Subcutaneous abdominal adipose tissue (tissue), 5 donors: Measurements from ENCODE around the gene MED13L.
A peak's percentile ranks its signal among the peaks of the same experiment; 100 is the strongest.

Source experiments
- H3K27ac ChIP-seq: one replicate; pipeline ENCODE4 v1.7.0; 2013; ENCODE audit warnings: low read depth, mild to moderate bottlenecking, inconsistent platforms, low read length, moderate library complexity
- H3K27me3 ChIP-seq, 5 donors: one replicate each; pipeline ENCODE4 v1.7.0; 2013; ENCODE audit warnings: low read length in 5 of 5, inconsistent platforms in 1 of 5; ENCODE audit not compliant: control insufficient read depth in 5 of 5, insufficient read depth in 4 of 5
- H3K36me3 ChIP-seq, 5 donors: one replicate each; pipeline ENCODE4 v1.7.0; 2013; ENCODE audit warnings: low read length in 5 of 5; ENCODE audit not compliant: control insufficient read depth in 5 of 5, insufficient read depth in 5 of 5
- H3K4me1 ChIP-seq, 5 donors: one replicate each; pipeline ENCODE4 v1.7.0; 2013; ENCODE audit warnings: low read length in 5 of 5, mild to moderate bottlenecking in 3 of 5, moderate library complexity in 1 of 5; ENCODE audit not compliant: control insufficient read depth in 5 of 5, insufficient read depth in 5 of 5
- H3K4me3 ChIP-seq, 5 donors: one replicate each; pipeline ENCODE4 v1.7.0; 2013; ENCODE audit warnings: low read length in 5 of 5, low read depth in 1 of 5
- H3K9ac ChIP-seq, 5 donors: one replicate each; pipeline ENCODE4 v1.7.0; 2013; ENCODE audit warnings: low read length in 5 of 5, mild to moderate bottlenecking in 4 of 5, moderate library complexity in 3 of 5
- H3K9me3 ChIP-seq, 5 donors: one replicate each; pipeline ENCODE4 v1.7.0; 2013; ENCODE audit warnings: low read length in 5 of 5; ENCODE audit not compliant: control insufficient read depth in 5 of 5
- donor health status: healthy.
- donor health status: healthy.
- donor health status: healthy.
- donor health status: healthy.
- donor health status: healthy.

MED13L gene

GRCh38 chr12:115934877-115935276, 342.6 kb downstream of the MED13L start:
- Histone ChIP-seq H3K9ac (no peak overlapping the region), H3K27ac (no peak overlapping the region), H3K36me3 (no peaks in the 10 kb centered on the region), H3K27me3 (no peaks in the 10 kb centered on the region), H3K4me1 (peaks cover 0 to 20% (median 8%) of the 10 kb centered on the region in 5 donors), H3K9me3 (peaks cover 0 to 7% (median 3%) of the 10 kb centered on the region in 5 donors), H3K4me3 (no peak overlapping the region)

DNA sequence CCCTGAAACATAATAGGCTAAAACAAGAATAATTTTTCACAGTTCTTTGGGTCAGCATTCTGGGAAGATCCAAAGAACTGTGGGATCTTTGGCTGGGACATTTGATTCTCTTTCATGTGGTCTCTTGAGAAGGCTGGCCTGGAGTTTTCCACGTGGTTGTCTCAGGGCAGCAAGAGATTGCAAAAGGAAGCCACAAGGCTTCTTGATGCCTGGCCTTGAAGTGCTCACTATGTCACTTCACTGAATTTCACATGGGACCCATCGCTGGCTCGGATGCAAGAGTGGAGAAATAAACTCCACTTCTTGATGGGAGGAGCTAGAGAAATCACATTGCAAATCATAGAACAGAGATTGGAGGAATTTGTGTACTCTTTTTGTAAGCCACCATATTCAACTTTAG, 343.4 kb downstream of the MED13L start:
- no peaks in the 10 kb centered on the region for H3K27me3 ChIP-seq
- peaks cover 0 to 6% (median 3%) of the 10 kb centered on the region in 5 donors for H3K9me3 ChIP-seq
- no peak overlapping the region for H3K27ac ChIP-seq
- no peak overlapping the region for H3K9ac ChIP-seq
- H3K36me3 ChIP-seq = no peaks in the 10 kb centered on the region
- no peak overlapping the region for H3K4me3 ChIP-seq
- peaks cover 0 to 20% (median 8%) of the 10 kb centered on the region in 5 donors for H3K4me1 ChIP-seq

- H3K9ac ChIP-seq = no peak overlapping the region
- H3K4me3 ChIP-seq = no peak overlapping the region
- peaks cover 0 to 20% (median 8%) of the 10 kb centered on the region in 5 donors for H3K4me1 ChIP-seq
- H3K9me3 ChIP-seq = no peaks in the 10 kb centered on the region
- no peaks in the 10 kb centered on the region for H3K36me3 ChIP-seq
- H3K27me3 ChIP-seq = no peaks in the 10 kb centered on the region
- no peak overlapping the region for H3K27ac ChIP-seq
These were observed 345.4 kb downstream of the MED13L start for GRCh38 chr12:115932066-115932465.

- H3K27ac ChIP-seq = no peak overlapping the region
- peaks cover 0 to 20% (median 8%) of the 10 kb centered on the region in 5 donors for H3K4me1 ChIP-seq
- no peaks in the 10 kb centered on the region for H3K36me3 ChIP-seq
- no peak overlapping the region for H3K9ac ChIP-seq
- no peaks in the 10 kb centered on the region for H3K9me3 ChIP-seq
- no peak overlapping the region for H3K4me3 ChIP-seq
- peaks cover 0 to 4% (median 0%) of the 10 kb centered on the region in 5 donors for H3K27me3 ChIP-seq
These were observed 347.2 kb downstream of the MED13L start for GRCh38 chr12:115930336-115930735.

DNA sequence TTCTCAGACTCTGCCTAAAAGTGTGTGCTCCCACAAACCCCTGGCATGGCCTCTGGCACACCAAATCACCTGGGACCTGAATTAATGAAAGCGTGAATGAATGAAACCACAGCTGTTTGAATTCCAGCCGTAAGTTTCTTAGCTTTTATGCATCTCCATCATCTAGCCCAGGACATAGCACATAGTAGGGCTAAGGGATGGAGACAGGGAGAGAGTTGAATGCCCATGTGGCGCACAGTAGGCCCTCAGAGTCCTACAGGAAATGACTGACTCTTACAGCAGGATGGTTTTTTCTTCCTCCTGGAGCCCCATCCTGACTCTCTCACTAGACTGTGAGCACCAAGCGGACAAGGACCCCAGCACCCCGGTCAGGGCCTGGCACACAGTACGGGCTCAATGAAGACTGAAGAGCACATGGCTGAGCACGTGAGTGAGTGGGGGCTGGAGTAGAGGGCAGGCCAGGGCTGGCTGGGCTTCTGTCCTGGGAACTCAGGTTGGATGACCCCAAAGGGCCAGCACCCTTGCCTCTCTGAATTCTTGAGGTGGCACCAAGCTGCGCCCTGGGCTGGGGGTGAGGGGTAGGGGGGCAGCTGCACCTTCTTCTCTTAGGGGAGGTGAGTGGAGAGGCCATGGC, 351.3 kb downstream of the MED13L start:
- no peak overlapping the region for H3K4me3 ChIP-seq
- H3K27me3 ChIP-seq = peaks cover 0 to 7% (median 3%) of the 10 kb centered on the region in 5 donors
- no peak overlapping the region for H3K27ac ChIP-seq
- peaks cover 0 to 5% (median 0%) of the 10 kb centered on the region in 5 donors for H3K4me1 ChIP-seq
- peaks cover 7 to 16% (median 14%) of the 10 kb centered on the region in 5 donors for H3K9me3 ChIP-seq
- H3K9ac ChIP-seq = no peak overlapping the region
- no peaks in the 10 kb centered on the region for H3K36me3 ChIP-seq

- H3K9ac ChIP-seq = no peak overlapping the region
- no peaks in the 10 kb centered on the region for H3K4me1 ChIP-seq
- H3K36me3 ChIP-seq = no peaks in the 10 kb centered on the region
- H3K27ac ChIP-seq = no peak overlapping the region
- no peak overlapping the region for H3K4me3 ChIP-seq
- peaks cover 0 to 7% (median 4%) of the 10 kb centered on the region in 5 donors for H3K27me3 ChIP-seq
- peaks cover 7 to 16% (median 14%) of the 10 kb centered on the region in 5 donors for H3K9me3 ChIP-seq
These were observed 353.6 kb downstream of the MED13L start for GRCh38 chr12:115923851-115924250.

GRCh38 chr12:115922952-115923564, 354.4 kb downstream of the MED13L start:
- H3K27me3 ChIP-seq = peaks cover 0 to 10% (median 5%) of the 10 kb centered on the region in 5 donors
- H3K36me3 ChIP-seq = no peaks in the 10 kb centered on the region
- H3K4me3 ChIP-seq = peak overlapping the region in 1 of 5 donors; percentile 35
- H3K27ac ChIP-seq = no peak overlapping the region
- no peaks in the 10 kb centered on the region for H3K4me1 ChIP-seq
- no peak overlapping the region for H3K9ac ChIP-seq
- peaks cover 7 to 16% (median 14%) of the 10 kb centered on the region in 5 donors for H3K9me3 ChIP-seq

GRCh38 chr12:115920395-115921183, 356.9 kb downstream of the MED13L start:
- Histone ChIP-seq H3K27ac (no peak overlapping the region), H3K27me3 (peaks cover 3 to 12% (median 11%) of the 10 kb centered on the region in 5 donors), H3K9ac (no peak overlapping the region), H3K36me3 (no peaks in the 10 kb centered on the region), H3K4me1 (peaks cover 0 to 5% (median 0%) of the 10 kb centered on the region in 5 donors), H3K4me3 (no peak overlapping the region), H3K9me3 (peaks cover 7 to 16% (median 14%) of the 10 kb centered on the region in 5 donors)

- H3K9ac ChIP-seq = no peak overlapping the region
- peaks cover 0 to 5% (median 0%) of the 10 kb centered on the region in 5 donors for H3K4me1 ChIP-seq
- H3K27me3 ChIP-seq = peaks cover 3 to 12% (median 9%) of the 10 kb centered on the region in 5 donors
- no peaks in the 10 kb centered on the region for H3K36me3 ChIP-seq
- no peak overlapping the region for H3K27ac ChIP-seq
- H3K9me3 ChIP-seq = peaks cover 7 to 16% (median 14%) of the 10 kb centered on the region in 5 donors
- H3K4me3 ChIP-seq = no peak overlapping the region
These were observed 358.7 kb downstream of the MED13L start for GRCh38 chr12:115918763-115919162.
